ENCODE results near the gene PLEKHN1.

PLEKHN1 gene

DNA sequence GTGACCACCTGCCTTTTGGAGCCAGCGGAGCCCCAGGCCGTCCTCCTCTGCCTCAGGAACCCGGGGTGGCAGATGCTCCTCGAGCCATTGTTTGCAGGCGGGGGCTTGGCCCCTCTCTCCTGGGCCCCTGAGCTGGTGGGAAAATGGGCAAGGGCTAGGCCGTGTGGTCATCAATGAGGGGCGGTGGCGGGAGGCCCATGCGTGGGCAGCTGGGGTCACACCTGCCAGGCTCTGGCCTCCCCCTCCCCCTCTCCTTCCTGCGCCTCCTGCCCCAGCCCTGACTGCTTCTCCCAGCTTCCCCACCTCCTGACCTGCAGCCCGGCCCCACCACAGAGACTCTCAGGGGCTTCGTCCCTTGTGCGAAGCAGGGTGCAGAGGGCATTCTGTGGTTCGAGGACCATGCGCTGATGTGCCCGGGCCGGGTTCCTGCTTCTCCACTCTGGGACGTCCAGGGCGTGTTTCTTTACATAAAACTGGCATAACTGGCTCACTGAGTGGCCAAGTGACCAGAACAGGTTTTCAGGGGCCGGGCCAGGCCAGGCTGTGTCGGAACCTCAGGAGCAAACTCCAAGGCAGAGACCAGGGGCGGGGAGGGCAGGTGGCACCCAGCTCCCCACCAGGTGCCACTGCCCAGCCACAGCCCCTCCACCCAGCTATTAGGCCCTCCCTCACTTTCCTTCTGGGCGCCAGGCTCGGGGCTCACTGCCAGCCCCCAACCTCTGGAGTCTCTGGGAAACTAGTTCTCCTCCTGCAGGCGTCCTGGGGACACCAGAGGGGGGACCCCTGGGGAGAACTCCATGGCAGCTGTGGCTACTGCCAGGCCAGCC is 33.3 kb upstream of the PLEKHN1 start:
- TF ChIP-seq FOXP2 (optimal IDR thresholded peaks at IDR 0.05; ENCODE audit: control extremely low read depth, extremely low read length, insufficient read depth) (no peak), EZH2 (IDR thresholded peaks at IDR 0.05) (no peak), POLR2AphosphoS5 (IDR thresholded peaks at IDR 0.05; ENCODE audit: borderline replicate concordance, low read depth, low read length) (no peak; the same call in 1 of the 2 replicates)
- Histone ChIP-seq H3K36me3 (ENCODE audit: insufficient read depth, low read length) (peaks cover 9% of the 10 kb centered on the region; the same call in 1 of the 2 replicates), H3K9ac (ENCODE audit: insufficient read length) (no peak overlapping the region), H3K4me3 (peak overlapping the region; percentile 28; the same call in 1 of the 2 replicates), H3K27ac (peak overlapping the region; percentile 58; the same call in 1 of the 2 replicates), H3K9me3 (ENCODE audit: low read depth, low read length) (no peaks in the 10 kb centered on the region)
- no peak for DNase-seq (ENCODE audit: low read depth, low spot score)

DNA sequence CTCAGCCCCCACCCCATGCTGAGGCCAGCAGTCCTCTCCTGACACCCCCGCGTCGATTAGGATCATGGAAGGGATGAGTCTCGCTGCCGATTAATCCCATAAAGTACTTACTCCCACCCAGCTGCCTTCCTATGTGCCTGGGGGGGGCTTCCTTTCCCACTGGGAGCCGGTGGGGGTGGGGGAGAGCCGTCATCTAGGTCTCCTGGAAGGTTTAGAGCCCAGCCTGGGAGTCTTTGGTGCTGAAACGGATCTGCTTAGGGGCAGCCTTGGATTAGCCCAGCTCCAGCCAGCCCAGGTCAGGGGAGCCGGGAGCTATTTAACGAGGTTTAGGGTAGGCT is 32.7 kb upstream of the PLEKHN1 start:
- H3K9me3 ChIP-seq (ENCODE audit: low read depth, low read length): no peaks in the 10 kb centered on the region

GRCh38 chr1:934991-935750 is 31.1 kb upstream of the PLEKHN1 start:
- peak overlapping the region; percentile 76 for H3K27ac ChIP-seq
- H3K36me3 ChIP-seq (ENCODE audit: insufficient read depth, low read length): peaks cover 6% of the 10 kb centered on the region; the same call in 1 of the 2 replicates
- no peaks in the 10 kb centered on the region for H3K9me3 ChIP-seq (ENCODE audit: low read depth, low read length)
- H3K9ac ChIP-seq (ENCODE audit: insufficient read length): no peak overlapping the region
- TF ChIP-seq POLR2AphosphoS5 (IDR thresholded peaks at IDR 0.05; ENCODE audit: borderline replicate concordance, low read depth, low read length) (no peak; the same call in 1 of the 2 replicates), FOXP2 (optimal IDR thresholded peaks at IDR 0.05; ENCODE audit: control extremely low read depth, extremely low read length, insufficient read depth) (no peak), EZH2 (IDR thresholded peaks at IDR 0.05) (no peak)
- no peak for DNase-seq (ENCODE audit: low read depth, low spot score)
- H3K4me3 ChIP-seq: peak overlapping the region; percentile 66

More for the DNA sequence above, 32.7 kb upstream of the PLEKHN1 start:
- H3K27ac ChIP-seq: peak overlapping the region; percentile 38; the same call in 1 of the 2 replicates
- peaks cover 9% of the 10 kb centered on the region; the same call in 1 of the 2 replicates for H3K36me3 ChIP-seq (ENCODE audit: insufficient read depth, low read length)
- peak overlapping the region; percentile 28; the same call in 1 of the 2 replicates for H3K4me3 ChIP-seq
- no peak overlapping the region for H3K9ac ChIP-seq (ENCODE audit: insufficient read length)
- no peak for DNase-seq (ENCODE audit: low read depth, low spot score)
- TF ChIP-seq FOXP2 (optimal IDR thresholded peaks at IDR 0.05; ENCODE audit: control extremely low read depth, extremely low read length, insufficient read depth) (no peak), EZH2 (IDR thresholded peaks at IDR 0.05) (no peak), POLR2AphosphoS5 (IDR thresholded peaks at IDR 0.05; ENCODE audit: borderline replicate concordance, low read depth, low read length) (no peak)

DNA sequence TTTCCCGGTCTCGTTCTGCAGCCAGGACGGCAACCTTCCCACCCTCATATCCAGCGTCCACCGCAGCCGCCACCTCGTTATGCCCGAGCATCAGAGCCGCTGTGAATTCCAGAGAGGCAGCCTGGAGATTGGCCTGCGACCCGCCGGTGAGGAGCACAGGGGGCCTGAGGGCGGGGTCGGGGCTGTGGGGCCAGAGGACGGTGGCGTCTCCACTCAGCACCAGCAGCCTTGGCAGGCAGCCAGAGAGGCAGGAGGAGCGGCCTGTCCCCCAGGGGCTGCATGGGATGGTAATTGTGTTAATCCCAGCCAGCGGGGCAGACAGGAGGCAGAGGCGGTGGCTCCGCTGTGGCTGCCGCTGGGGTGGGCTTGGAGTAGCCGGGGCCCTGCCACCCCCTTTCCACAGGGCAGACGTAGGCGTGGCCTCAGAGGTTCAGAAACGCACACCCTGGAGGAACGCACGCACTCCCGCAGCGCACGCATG is 30.5 kb upstream of the PLEKHN1 start:
- Histone ChIP-seq H3K4me3 (peak overlapping the region; percentile 66), H3K9ac (ENCODE audit: insufficient read length) (no peak overlapping the region), H3K27ac (peak overlapping the region; percentile 76), H3K9me3 (ENCODE audit: low read depth, low read length) (no peaks in the 10 kb centered on the region), H3K36me3 (ENCODE audit: insufficient read depth, low read length) (peaks cover under 1% of the 10 kb centered on the region; the same call in 1 of the 2 replicates)
- no peak for DNase-seq (ENCODE audit: low read depth, low spot score)
- TF ChIP-seq EZH2 (IDR thresholded peaks at IDR 0.05) (no peak), POLR2AphosphoS5 (IDR thresholded peaks at IDR 0.05; ENCODE audit: borderline replicate concordance, low read depth, low read length) (peak; percentile 66), FOXP2 (optimal IDR thresholded peaks at IDR 0.05; ENCODE audit: control extremely low read depth, extremely low read length, insufficient read depth) (no peak)

DNA sequence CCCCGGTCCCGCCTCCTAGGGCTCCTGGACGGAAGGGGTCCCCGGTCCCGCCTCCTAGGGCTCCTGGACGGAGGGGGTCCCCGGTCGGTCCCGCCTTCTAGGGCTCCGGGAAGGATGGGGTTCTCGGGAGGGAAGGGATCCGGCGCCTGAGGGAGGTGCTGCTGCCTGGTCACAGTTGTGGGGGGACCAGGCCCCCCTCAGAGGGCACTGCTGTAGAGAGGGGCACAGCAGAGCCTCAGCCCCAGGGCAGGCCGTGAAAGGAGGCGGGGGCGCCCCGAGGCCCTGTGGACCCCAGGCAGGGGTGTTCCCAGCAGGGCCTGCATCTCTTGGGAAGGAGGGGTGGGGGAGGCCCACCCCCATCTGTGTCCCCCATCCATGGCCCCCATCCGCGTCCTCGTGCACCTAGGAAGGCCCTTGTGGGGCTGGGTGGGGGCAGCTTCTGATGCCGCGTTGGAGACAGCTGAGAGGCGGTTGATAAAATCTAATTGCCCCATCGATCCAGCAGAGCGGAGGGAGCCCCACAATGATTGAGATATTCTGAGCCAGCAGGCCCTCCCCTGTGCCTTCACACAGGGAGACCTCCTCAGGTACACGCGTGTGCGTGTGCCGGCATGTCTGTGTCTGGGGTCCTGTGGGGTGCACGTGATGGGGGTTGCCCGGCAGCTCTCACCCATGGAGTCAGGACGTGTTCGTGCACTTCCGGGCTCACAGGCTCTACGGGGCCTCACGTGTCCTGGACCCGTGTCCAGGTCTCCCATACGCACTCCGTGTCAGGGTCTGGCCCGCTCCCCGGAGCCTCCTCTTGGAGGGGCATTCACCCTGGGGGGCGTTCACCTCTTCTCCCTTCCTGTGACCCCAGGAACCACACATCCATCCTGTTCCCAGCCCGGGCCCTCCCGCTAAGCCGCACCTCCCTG is 29.7 kb upstream of the PLEKHN1 start:
- H3K36me3 ChIP-seq (ENCODE audit: insufficient read depth, low read length): no peaks in the 10 kb centered on the region; the same call in 1 of the 2 replicates
- H3K27ac ChIP-seq: peak overlapping the region; percentile 76
- H3K9ac ChIP-seq (ENCODE audit: insufficient read length): no peak overlapping the region
- DNase-seq (ENCODE audit: low read depth, low spot score): no peak
- H3K9me3 ChIP-seq (ENCODE audit: low read depth, low read length): no peaks in the 10 kb centered on the region
- peak overlapping the region; percentile 66 for H3K4me3 ChIP-seq
- TF ChIP-seq FOXP2 (optimal IDR thresholded peaks at IDR 0.05; ENCODE audit: control extremely low read depth, extremely low read length, insufficient read depth) (no peak), POLR2AphosphoS5 (IDR thresholded peaks at IDR 0.05; ENCODE audit: borderline replicate concordance, low read depth, low read length) (0 out of 2 replicates have a peak, but pooled peaks have one; percentile 2), EZH2 (IDR thresholded peaks at IDR 0.05) (no peak)

DNA sequence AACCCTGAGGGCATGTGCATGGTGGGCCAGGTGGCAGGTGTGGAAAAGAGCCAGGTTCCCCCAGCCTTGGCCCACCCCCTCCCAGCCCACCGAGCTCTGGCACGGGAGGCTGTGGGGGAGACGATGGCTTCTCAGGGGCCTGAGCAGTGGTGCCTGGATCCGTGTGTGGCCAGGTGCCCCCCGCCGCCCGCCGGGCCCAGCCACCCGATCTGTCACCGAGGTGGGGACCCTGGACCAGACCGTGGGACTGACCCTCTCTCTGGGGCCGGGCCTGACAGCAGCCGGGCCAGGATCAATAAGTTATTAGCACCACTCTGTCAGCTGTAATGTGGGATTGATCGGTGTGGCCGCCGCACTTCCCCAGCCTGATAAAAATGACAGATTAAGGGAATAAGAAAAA is 28.8 kb upstream of the PLEKHN1 start:
- Histone ChIP-seq H3K36me3 (ENCODE audit: insufficient read depth, low read length) (no peaks in the 10 kb centered on the region; the same call in 1 of the 2 replicates), H3K9me3 (ENCODE audit: low read depth, low read length) (no peaks in the 10 kb centered on the region), H3K27ac (peak overlapping the region; percentile 35; the same call in 1 of the 2 replicates), H3K4me3 (no peak overlapping the region), H3K9ac (ENCODE audit: insufficient read length) (no peak overlapping the region)
- no peak for DNase-seq (ENCODE audit: low read depth, low spot score)
- TF ChIP-seq FOXP2 (optimal IDR thresholded peaks at IDR 0.05; ENCODE audit: control extremely low read depth, extremely low read length, insufficient read depth): no peak
- TF ChIP-seq POLR2AphosphoS5 (IDR thresholded peaks at IDR 0.05; ENCODE audit: borderline replicate concordance, low read depth, low read length): peak; percentile 15; the same call in 1 of the 2 replicates
- no peak for TF ChIP-seq EZH2 (IDR thresholded peaks at IDR 0.05)

GRCh38 chr1:938088-938683 is 28.1 kb upstream of the PLEKHN1 start:
- DNase-seq (ENCODE audit: low read depth, low spot score): no peak
- Histone ChIP-seq H3K9me3 (ENCODE audit: low read depth, low read length) (no peaks in the 10 kb centered on the region), H3K9ac (ENCODE audit: insufficient read length) (no peak overlapping the region), H3K27ac (peak overlapping the region; percentile 35), H3K36me3 (ENCODE audit: insufficient read depth, low read length) (no peaks in the 10 kb centered on the region; the same call in 1 of the 2 replicates), H3K4me3 (no peak overlapping the region)
- no peak for TF ChIP-seq FOXP2 (optimal IDR thresholded peaks at IDR 0.05; ENCODE audit: control extremely low read depth, extremely low read length, insufficient read depth)
- no peak for TF ChIP-seq POLR2AphosphoS5 (IDR thresholded peaks at IDR 0.05; ENCODE audit: borderline replicate concordance, low read depth, low read length)
- no peak for TF ChIP-seq EZH2 (IDR thresholded peaks at IDR 0.05)

Data from SK-N-MC (cell line).